ENCODE measurements around the gene ALPL. TPM values are rescaled to one million over a fixed set of nuclear protein-coding genes. Genes with fewer than 3 reads are reported as not detected.

Gene ALPL
- total RNA-seq, 1 donor = 0.81 TPM

Other genes starting within 250 kb of the ALPL start
- 15.6 TPM for gene ECE1, start 219.0 kb upstream of the ALPL start, total RNA-seq
- gene NBPF3, start 69.3 kb upstream of the ALPL start, total RNA-seq = 4.8 TPM
- 0.27 TPM for gene RAP1GAP, start 159.9 kb downstream of the ALPL start, total RNA-seq

Measured in hematopoietic multipotent progenitor cell (in vitro differentiated cells).